Measurements from ENCODE around the gene TP53BP1. TPM values are rescaled to one million over a fixed set of nuclear protein-coding genes. Genes with fewer than 3 reads are reported as not detected.

Gene TP53BP1
- total and polyA plus RNA-seq, 5 experiments from 2014 or later: 6.5 to 37.7 (median 8.5) TPM

GRCh38 chr15:43527016-43527801, 34.3 kb upstream of the TP53BP1 start:
- Mint-ChIP-seq H3K27ac (no peak overlapping the region), H3K9me3 (no peaks in the 10 kb centered on the region), H3K4me1 (peaks cover 6 to 16% (median 9%) of the 10 kb centered on the region in 4 donors), H3K27me3 (peaks cover 0 to 2% (median 0%) of the 10 kb centered on the region in 5 donors), H3K4me3 (no peak overlapping the region), H3K36me3 (no peaks in the 10 kb centered on the region)
- ATAC-seq (no peak), DNase-seq (no peak)
- POLR2A ChIA-PET: no interaction called here

GRCh38 chr15:43526261-43526930, 33.4 kb upstream of the TP53BP1 start:
- ATAC-seq: no peak
- H3K27me3 Mint-ChIP-seq: peaks cover 0 to 2% (median 0%) of the 10 kb centered on the region in 5 donors
- H3K36me3 Mint-ChIP-seq: no peaks in the 10 kb centered on the region
- no peak overlapping the region for H3K4me3 Mint-ChIP-seq
- H3K4me1 Mint-ChIP-seq: peaks cover 6 to 16% (median 8%) of the 10 kb centered on the region in 4 donors
- H3K27ac Mint-ChIP-seq: peak overlapping the region in 1 of 10 donors; percentile 20
- POLR2A ChIA-PET: no interaction called here
- no peak for DNase-seq
- H3K9me3 Mint-ChIP-seq: no peaks in the 10 kb centered on the region

- no peak for DNase-seq
- no peaks in the 10 kb centered on the region for H3K36me3 Mint-ChIP-seq
Measured at GRCh38 chr15:43525131-43525530, 32.2 kb upstream of the TP53BP1 start.

DNA sequence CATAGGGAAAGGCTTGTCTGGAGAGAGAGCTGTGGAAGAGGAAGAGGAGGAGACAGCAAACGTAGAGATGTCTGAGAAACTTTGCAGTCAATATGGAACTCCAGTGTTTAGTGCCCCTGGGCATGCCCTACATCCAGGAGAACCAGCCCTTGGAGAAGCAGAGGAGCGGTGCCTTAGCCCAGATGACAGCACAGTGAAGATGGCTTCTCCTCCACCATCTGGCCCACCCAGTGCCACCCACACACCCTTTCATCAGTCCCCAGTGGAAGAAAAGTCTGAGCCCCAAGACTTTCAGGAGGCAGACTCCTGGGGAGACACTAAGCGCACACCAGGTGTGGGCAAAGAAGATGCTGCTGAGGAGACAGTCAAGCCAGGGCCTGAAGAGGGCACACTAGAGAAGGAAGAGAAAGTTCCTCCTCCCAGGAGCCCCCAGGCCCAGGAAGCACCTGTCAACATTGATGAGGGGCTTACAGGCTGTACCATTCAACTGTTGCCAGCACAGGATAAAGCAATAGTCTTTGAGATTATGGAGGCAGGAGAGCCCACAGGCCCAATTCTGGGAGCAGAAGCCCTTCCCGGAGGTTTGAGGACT, 31.4 kb upstream of the TP53BP1 start:
- Mint-ChIP-seq H3K27ac (peak overlapping the region in 3 of 10 donors; percentile 47 to 81 (median 73)), H3K36me3 (no peaks in the 10 kb centered on the region), H3K4me1 (peaks cover 7 to 18% (median 8%) of the 10 kb centered on the region in 4 donors), H3K27me3 (peaks cover 0 to 2% (median 0%) of the 10 kb centered on the region in 5 donors), H3K9me3 (no peaks in the 10 kb centered on the region), H3K4me3 (no peak overlapping the region)
- ATAC-seq (no peak), DNase-seq (no peak)
- POLR2A ChIA-PET: no interaction called here

More at GRCh38 chr15:43525131-43525530, 32.2 kb upstream of the TP53BP1 start:
- H3K4me3 Mint-ChIP-seq: no peak overlapping the region
- POLR2A ChIA-PET: no interaction called here
- peaks cover 0 to 2% (median 0%) of the 10 kb centered on the region in 5 donors for H3K27me3 Mint-ChIP-seq
- peak overlapping the region in 8 of 10 donors; percentile 5 to 87 (median 29) for H3K27ac Mint-ChIP-seq
- no peaks in the 10 kb centered on the region for H3K9me3 Mint-ChIP-seq
- ATAC-seq: peak in 1 of 2 donors; percentile 44
- peaks cover 6 to 16% (median 7%) of the 10 kb centered on the region in 4 donors for H3K4me1 Mint-ChIP-seq

- H3K27me3 Mint-ChIP-seq: peaks cover 0 to 4% (median 0%) of the 10 kb centered on the region in 5 donors
- peaks cover 8 to 26% (median 13%) of the 10 kb centered on the region in 4 donors for H3K4me1 Mint-ChIP-seq
- H3K4me3 Mint-ChIP-seq: no peak overlapping the region
- H3K36me3 Mint-ChIP-seq: no peaks in the 10 kb centered on the region
- H3K9me3 Mint-ChIP-seq: no peaks in the 10 kb centered on the region
- peak overlapping the region in 1 of 10 donors; percentile 73 for H3K27ac Mint-ChIP-seq
- ATAC-seq (no peak), DNase-seq (no peak)
- POLR2A ChIA-PET: no interaction called here
Measured at GRCh38 chr15:43523646-43524045, 30.7 kb upstream of the TP53BP1 start.

- no peak overlapping the region for H3K4me3 Mint-ChIP-seq
- ATAC-seq: no peak
- peaks cover 17 to 40% (median 26%) of the 10 kb centered on the region in 4 donors for H3K4me1 Mint-ChIP-seq
- peaks cover 0 to 11% (median 8%) of the 10 kb centered on the region in 5 donors for H3K27me3 Mint-ChIP-seq
- no peak for DNase-seq
- no peaks in the 10 kb centered on the region for H3K36me3 Mint-ChIP-seq
- POLR2A ChIA-PET: no interaction called here
- no peaks in the 10 kb centered on the region for H3K9me3 Mint-ChIP-seq
- H3K27ac Mint-ChIP-seq: no peak overlapping the region
Measured at GRCh38 chr15:43522247-43522646, 29.3 kb upstream of the TP53BP1 start.

DNA sequence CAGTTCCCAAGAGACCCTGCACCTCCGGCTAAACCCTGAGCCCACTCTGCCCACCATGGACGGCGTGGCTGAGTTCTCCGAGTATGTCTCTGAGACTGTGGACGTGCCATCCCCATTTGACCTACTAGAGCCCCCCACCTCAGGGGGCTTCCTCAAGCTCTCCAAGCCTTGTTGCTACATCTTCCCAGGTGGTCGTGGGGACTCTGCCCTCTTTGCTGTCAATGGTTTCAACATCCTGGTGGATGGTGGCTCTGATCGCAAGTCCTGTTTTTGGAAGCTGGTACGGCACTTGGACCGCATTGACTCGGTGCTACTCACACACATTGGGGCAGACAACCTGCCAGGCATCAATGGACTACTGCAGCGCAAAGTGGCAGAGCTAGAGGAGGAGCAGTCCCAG, 28.5 kb upstream of the TP53BP1 start:
- no peak overlapping the region for H3K27ac Mint-ChIP-seq
- ATAC-seq (no peak), DNase-seq (no peak)
- no peak overlapping the region for H3K4me3 Mint-ChIP-seq
- peaks cover under 1 to 17% (median 14%) of the 10 kb centered on the region in 5 donors for H3K27me3 Mint-ChIP-seq
- H3K4me1 Mint-ChIP-seq: peaks cover 19 to 47% (median 32%) of the 10 kb centered on the region in 4 donors
- no peaks in the 10 kb centered on the region for H3K36me3 Mint-ChIP-seq
- POLR2A ChIA-PET: no interaction called here
- H3K9me3 Mint-ChIP-seq: no peaks in the 10 kb centered on the region

DNA sequence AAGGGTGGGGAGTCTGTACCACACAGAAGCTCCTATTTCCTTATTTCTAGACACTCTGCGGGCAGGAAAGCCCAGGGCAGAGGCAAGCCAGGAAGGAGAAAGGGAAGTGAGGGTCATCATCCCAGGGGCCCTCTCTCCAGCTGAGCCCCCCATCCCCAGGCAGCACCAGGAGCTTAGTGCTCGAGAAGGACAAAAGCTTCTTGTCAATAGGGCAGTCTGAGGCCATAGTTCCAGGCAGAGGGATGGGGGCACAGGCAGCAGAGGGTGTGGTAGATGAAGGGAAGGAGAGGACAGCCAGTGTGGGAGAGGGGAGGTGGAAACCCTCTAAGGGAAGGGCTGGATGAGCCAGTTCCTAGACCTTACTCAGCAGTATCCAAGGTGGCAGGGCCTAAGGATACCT, 27.2 kb upstream of the TP53BP1 start:
- H3K36me3 Mint-ChIP-seq: no peaks in the 10 kb centered on the region
- H3K4me1 Mint-ChIP-seq: peaks cover 19 to 44% (median 31%) of the 10 kb centered on the region in 4 donors
- DNase-seq (no peak), ATAC-seq (no peak)
- H3K4me3 Mint-ChIP-seq: no peak overlapping the region
- H3K27ac Mint-ChIP-seq: peak overlapping the region in 1 of 10 donors; percentile 28
- peaks cover 5 to 27% (median 22%) of the 10 kb centered on the region in 5 donors for H3K27me3 Mint-ChIP-seq
- H3K9me3 Mint-ChIP-seq: no peaks in the 10 kb centered on the region
- POLR2A ChIA-PET: no interaction called here

- ATAC-seq (no peak), DNase-seq (no peak)
- Mint-ChIP-seq H3K27me3 (peaks cover 7 to 27% (median 26%) of the 10 kb centered on the region in 5 donors), H3K9me3 (no peaks in the 10 kb centered on the region), H3K4me1 (peaks cover 18 to 40% (median 29%) of the 10 kb centered on the region in 4 donors), H3K27ac (peak overlapping the region in 3 of 10 donors; percentile 17 to 81 (median 64)), H3K4me3 (peak overlapping the region in 6 of 10 donors; percentile 33 to 84 (median 41)), H3K36me3 (no peaks in the 10 kb centered on the region)
- POLR2A ChIA-PET: no interaction called here
Measured at GRCh38 chr15:43519196-43519595, 26.2 kb upstream of the TP53BP1 start.

- no peaks in the 10 kb centered on the region for H3K36me3 Mint-ChIP-seq
- POLR2A ChIA-PET: interaction anchor here (0.6 kb wide), 1 partner anchor 30 kb away, joined by 4 read pairs; no protein-coding TSS in a partner anchor
- H3K4me1 Mint-ChIP-seq: peaks cover 17 to 40% (median 33%) of the 10 kb centered on the region in 4 donors
- peak overlapping the region; percentile 64 to 84 (median 74) for H3K4me3 Mint-ChIP-seq
- peaks cover 7 to 27% (median 26%) of the 10 kb centered on the region in 5 donors for H3K27me3 Mint-ChIP-seq
- H3K27ac Mint-ChIP-seq: peak overlapping the region in 6 of 10 donors; percentile 11 to 77 (median 38)
- no peaks in the 10 kb centered on the region for H3K9me3 Mint-ChIP-seq
- peak; percentile 62 for ATAC-seq
- peak in 1 of 10 donors; percentile 14 for DNase-seq
Measured at GRCh38 chr15:43518197-43518761, 25.3 kb upstream of the TP53BP1 start.

GRCh38 chr15:43517354-43518196, 24.6 kb upstream of the TP53BP1 start, which contains the start of gene MAP1A:
MAP1A (plus strand) TSS chr15:43517608; CDS start chr15:43521474, 3,866 bp downstream.
- POLR2A ChIA-PET: interaction anchor here (0.6 kb wide), 1 partner anchor 31 kb away, joined by 4 read pairs; no protein-coding TSS in a partner anchor
- peak in 2 of 10 donors; percentile 16 to 20 for DNase-seq
- ATAC-seq: peak; percentile 38 to 46
- Mint-ChIP-seq H3K4me3 (peak within 1 kb of the TSS; percentile 64 to 84 (median 74)), H3K27me3 (peaks cover 7 to 27% (median 26%) of the 10 kb centered on the region in 5 donors), H3K4me1 (peaks cover 17 to 40% (median 33%) of the 10 kb centered on the region in 4 donors), H3K36me3 (no peaks in the 10 kb centered on the region), H3K27ac (peak within 1 kb of the TSS in 7 of 10 donors; percentile 11 to 77 (median 40)), H3K9me3 (no peaks in the 10 kb centered on the region)
